Measurements from ENCODE around the gene PITPNM3. TPM values are rescaled to one million over a fixed set of nuclear protein-coding genes. Genes with fewer than 3 reads are reported as not detected.

PITPNM3 gene
- 1.3 and 1.4 TPM in 2 replicates for total RNA-seq
- long read RNA-seq = 0 reads

DNA sequence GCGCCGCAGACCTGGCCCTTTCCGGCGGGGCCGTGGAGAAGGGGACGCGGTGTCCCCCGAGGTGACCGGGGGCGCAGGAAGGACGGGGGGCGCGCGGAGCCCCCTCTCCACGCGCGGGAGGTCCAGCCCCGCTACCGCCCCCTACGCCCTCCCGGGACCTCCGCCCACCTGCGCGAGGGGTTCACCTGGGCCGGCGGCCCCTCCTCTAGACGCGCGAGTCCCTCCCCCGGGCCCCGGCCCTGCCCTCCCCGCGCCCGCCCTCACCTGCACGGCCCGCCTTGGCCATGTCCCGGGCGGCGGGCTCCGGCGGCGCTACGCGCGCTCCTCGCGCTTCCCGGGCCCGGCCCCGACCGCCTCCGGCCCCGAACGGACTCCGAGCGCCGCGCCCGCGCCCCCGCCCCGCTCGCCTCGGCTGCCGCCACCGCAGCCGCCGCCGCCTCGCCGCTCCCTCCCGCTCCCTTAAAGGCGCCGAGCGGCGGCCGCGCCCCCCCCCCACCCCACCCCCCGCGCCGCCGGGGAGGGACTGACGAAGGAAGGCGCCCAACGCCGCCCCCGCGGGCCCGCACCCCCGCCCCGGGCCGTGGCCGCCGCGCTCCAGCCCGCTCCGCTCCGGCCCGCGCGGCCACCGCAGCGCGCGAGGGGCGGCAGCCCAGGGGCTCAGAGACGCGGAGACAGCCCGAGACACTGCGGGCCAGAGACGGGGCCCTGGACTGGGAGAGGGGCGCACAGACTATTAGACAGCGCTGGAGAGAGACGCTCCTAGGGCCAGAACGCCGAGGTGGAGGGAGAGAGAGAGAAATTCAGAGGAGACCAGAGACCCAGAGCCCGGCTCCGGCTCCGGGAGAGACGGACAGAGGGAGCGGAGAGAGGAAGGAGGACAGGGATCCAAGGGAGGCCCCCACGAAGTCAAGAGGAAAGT, at the start of gene PITPNM3:
TSS of gene PITPNM3 (minus strand) at position 435 of the 919 bp plus-strand sequence. CDS start at position 286, 149 bp downstream.
- no peak for DNase-seq (ENCODE audit: low read depth, low spot score)
- H3K4me1 Mint-ChIP-seq = peaks cover 15% of the 10 kb centered on the region
- H3K9me3 Mint-ChIP-seq = no peaks in the 10 kb centered on the region
- TF ChIP-seq, protein P1, sequence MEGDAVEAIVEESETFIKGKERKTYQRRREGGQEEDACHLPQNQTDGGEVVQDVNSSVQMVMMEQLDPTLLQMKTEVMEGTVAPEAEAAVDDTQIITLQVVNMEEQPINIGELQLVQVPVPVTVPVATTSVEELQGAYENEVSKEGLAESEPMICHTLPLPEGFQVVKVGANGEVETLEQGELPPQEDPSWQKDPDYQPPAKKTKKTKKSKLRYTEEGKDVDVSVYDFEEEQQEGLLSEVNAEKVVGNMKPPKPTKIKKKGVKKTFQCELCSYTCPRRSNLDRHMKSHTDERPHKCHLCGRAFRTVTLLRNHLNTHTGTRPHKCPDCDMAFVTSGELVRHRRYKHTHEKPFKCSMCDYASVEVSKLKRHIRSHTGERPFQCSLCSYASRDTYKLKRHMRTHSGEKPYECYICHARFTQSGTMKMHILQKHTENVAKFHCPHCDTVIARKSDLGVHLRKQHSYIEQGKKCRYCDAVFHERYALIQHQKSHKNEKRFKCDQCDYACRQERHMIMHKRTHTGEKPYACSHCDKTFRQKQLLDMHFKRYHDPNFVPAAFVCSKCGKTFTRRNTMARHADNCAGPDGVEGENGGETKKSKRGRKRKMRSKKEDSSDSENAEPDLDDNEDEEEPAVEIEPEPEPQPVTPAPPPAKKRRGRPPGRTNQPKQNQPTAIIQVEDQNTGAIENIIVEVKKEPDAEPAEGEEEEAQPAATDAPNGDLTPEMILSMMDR (conservative IDR thresholded peaks at IDR 0.05) = no peak
- H3K27me3 Mint-ChIP-seq (ENCODE audit: low read depth) = peaks cover 69% of the 10 kb centered on the region
- peak within 1 kb of the TSS; percentile 85 for H3K4me3 Mint-ChIP-seq
- no peaks in the 10 kb centered on the region for H3K36me3 Mint-ChIP-seq (ENCODE audit: low read depth)
- H3K27ac Mint-ChIP-seq (ENCODE audit: unreplicated experiment) = no peak within 1 kb of the TSS

DNA sequence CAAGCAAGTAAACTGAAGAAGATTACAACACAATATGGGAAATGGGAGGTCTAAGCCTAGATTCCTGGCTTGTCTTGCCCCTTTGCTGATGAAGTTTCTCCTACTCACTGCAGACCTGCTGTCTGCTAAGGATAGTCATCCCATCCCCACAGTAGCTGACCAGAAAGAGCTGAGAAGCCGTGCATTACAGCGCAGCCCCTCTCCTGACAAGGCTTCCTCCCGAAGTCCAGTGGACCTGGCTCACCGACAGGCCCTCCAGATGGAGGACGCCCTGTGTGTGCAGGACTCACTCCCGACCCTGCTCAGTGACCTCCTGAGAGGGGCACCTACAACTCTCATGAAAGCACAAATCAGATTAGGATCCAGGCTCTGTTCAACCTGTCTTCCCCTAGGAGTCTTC, 48.8 kb upstream of the PITPNM3 start:
- Mint-ChIP-seq H3K36me3 (ENCODE audit: low read depth) (peaks cover 16% of the 10 kb centered on the region), H3K4me3 (no peak overlapping the region), H3K27ac (ENCODE audit: unreplicated experiment) (peak overlapping the region; percentile 51), H3K4me1 (no peaks in the 10 kb centered on the region), H3K27me3 (ENCODE audit: low read depth) (no peaks in the 10 kb centered on the region), H3K9me3 (no peaks in the 10 kb centered on the region)
- TF ChIP-seq, protein P1 (conservative IDR thresholded peaks at IDR 0.05) = no peak
- DNase-seq (ENCODE audit: low read depth, low spot score) = no peak

DNA sequence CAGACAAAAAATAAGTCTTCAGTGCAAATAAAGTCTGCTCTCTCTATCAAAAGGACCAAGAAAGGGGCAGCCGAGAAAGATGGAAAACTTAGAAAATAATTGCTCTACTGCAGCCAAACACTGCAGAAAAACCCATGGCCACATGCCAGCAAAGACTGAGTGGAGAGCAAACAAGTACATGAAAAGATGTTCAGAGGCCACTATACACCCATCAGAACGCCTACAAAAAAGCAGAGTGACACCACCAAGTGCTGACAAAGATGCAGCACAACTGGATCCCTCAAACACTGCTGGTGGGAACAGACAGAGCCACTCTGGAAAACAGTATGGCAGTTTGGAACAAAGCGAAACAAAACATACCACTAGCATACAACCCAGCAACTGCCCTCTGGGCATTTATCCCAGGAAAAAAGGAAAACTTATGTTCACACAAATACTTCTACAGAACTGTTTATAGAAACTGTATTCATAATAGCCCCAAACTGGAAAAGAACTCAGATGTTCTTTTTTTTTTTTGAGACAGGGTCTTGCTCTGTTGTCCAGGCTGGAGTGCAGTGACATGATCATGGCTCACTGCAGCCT, 47.5 kb upstream of the PITPNM3 start:
- Mint-ChIP-seq H3K9me3 (no peaks in the 10 kb centered on the region), H3K27me3 (ENCODE audit: low read depth) (no peaks in the 10 kb centered on the region), H3K27ac (ENCODE audit: unreplicated experiment) (no peak overlapping the region), H3K4me1 (no peaks in the 10 kb centered on the region), H3K4me3 (no peak overlapping the region), H3K36me3 (ENCODE audit: low read depth) (peaks cover 13% of the 10 kb centered on the region)
- TF ChIP-seq, protein P1 (conservative IDR thresholded peaks at IDR 0.05) = no peak
- no peak for DNase-seq (ENCODE audit: low read depth, low spot score)

DNA sequence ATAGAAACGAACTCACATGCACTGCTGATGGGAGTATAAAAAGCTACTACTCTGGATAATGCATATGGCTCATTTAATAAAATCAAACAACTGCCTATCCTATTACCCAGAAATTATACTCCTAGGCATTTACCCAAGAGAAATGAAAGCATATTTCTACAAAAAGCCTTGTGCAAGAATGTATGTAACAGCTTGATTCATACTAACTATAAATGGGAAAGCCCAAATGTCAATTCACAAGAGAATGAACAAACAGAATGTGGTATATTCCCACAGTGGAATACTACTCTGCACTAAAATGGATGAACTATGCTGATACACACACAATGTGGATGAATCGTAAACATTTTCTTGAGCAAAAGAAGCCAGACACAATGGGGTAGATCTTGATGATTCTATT, 45.8 kb upstream of the PITPNM3 start:
- H3K36me3 Mint-ChIP-seq (ENCODE audit: low read depth) = peaks cover 16% of the 10 kb centered on the region
- no peaks in the 10 kb centered on the region for H3K27me3 Mint-ChIP-seq (ENCODE audit: low read depth)
- TF ChIP-seq, protein P1 (conservative IDR thresholded peaks at IDR 0.05) = no peak
- no peaks in the 10 kb centered on the region for H3K4me1 Mint-ChIP-seq
- H3K4me3 Mint-ChIP-seq = no peak overlapping the region
- no peak for DNase-seq (ENCODE audit: low read depth, low spot score)
- H3K27ac Mint-ChIP-seq (ENCODE audit: unreplicated experiment) = no peak overlapping the region
- no peaks in the 10 kb centered on the region for H3K9me3 Mint-ChIP-seq

DNA sequence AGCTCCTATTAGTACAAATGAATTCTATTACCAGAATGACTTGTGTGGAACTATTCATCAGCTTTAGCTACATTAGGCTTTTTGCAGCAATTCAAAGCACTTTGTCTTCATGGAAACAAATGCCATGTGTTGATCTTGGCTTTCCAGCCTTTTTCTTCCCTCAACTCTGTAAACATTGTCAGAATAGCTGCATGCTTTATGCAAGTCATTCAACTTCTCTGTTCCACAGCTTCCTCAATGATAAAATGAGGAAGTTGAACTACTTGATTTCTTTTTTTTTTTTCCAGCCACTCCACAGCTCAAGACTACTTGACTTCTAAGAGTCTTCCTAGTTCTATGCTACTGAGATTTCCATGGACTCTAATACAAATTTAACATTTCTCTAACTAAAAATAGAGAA, 43.0 kb upstream of the PITPNM3 start:
- Mint-ChIP-seq H3K4me1 (no peaks in the 10 kb centered on the region), H3K27me3 (ENCODE audit: low read depth) (no peaks in the 10 kb centered on the region), H3K4me3 (no peak overlapping the region), H3K36me3 (ENCODE audit: low read depth) (peaks cover 12% of the 10 kb centered on the region), H3K27ac (ENCODE audit: unreplicated experiment) (no peak overlapping the region), H3K9me3 (no peaks in the 10 kb centered on the region)
- DNase-seq (ENCODE audit: low read depth, low spot score) = no peak
- TF ChIP-seq, protein P1 (conservative IDR thresholded peaks at IDR 0.05) = no peak

Measured in neural crest cell (in vitro differentiated cells).